ENCODE results near the gene SLC28A3.

SLC28A3 gene

GRCh38 chr9:84339962-84340361 is 596 bp downstream of the SLC28A3 start:
- FAIRE-seq: no peak

- FAIRE-seq: no peak
These were observed 1.1 kb downstream of the SLC28A3 start for GRCh38 chr9:84339503-84339902.

DNA sequence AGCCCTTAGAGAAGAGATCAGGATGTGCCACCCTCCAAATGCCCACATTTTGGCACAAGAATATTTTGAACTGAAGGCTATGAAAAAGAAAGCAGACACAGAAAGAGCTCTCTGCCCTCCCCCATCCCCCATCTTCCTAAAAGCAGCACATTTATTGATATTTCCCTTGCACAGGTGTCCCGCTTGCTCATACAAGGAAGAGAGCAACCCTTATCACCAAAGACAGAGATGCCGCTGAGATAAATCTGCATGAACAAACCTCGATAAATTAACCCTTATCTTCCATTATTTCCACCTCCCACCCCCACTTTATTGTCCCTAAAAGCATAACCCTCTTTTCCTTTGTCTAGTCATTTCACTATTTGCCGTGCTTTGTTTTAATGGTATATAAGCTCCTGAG is 1.8 kb downstream of the SLC28A3 start:
- FAIRE-seq: no peak

DNA sequence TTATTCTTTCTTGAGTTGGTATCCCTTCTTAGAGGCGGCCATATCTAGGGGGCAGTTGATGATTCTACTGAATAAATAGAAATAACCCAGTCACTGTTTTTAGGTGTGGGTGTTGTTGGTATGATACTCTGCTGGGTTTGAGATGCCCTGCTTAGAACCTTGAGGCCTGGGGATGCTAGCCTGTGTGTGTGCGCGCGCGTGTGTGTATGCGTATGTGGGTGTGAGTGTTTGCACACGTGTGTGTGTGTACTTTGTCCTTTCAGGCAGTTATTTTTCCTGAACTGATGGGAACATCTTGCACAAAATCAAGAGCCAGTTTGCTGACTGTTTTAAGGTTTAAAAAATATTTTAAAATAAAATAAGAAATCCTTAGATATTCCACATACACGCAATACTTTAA is 3.3 kb downstream of the SLC28A3 start:
- FAIRE-seq: no peak

GRCh38 chr9:84331119-84331809 is 9.3 kb downstream of the SLC28A3 start:
- no peak for FAIRE-seq

GRCh38 chr9:84330246-84330645 is 10.3 kb downstream of the SLC28A3 start:
- no peak for FAIRE-seq

- no peak for FAIRE-seq
These were observed 13.4 kb downstream of the SLC28A3 start for GRCh38 chr9:84327184-84327583.

DNA sequence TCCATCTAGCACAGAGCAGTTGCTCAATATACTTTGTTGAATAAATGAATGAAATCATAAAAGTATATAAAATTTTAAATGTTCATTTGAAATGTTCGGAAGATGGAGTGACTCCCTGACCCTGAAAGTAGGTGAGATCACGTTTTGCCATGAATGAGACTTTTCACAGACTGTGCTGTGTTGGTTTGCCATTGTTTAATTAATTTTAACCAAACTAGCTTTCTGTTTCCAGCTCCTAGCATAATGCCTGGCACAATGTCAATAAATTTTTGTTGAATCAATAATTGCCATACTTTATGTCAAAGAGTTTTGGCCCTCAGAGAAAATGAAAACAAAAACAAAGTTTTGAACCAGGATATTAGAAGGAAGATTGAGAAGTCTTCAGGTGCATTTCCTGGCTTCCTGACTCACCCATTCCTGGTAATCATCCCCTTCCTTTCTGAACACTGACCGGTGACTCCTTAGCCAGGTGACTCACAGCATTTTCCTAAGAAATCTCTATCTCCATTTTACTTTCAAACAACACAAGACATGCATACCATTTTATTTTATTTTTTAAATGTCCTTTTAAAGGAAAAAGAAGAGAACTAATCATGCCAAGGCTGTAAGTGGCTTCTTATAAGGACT is 15.1 kb downstream of the SLC28A3 start:
- FAIRE-seq: no peak

DNA sequence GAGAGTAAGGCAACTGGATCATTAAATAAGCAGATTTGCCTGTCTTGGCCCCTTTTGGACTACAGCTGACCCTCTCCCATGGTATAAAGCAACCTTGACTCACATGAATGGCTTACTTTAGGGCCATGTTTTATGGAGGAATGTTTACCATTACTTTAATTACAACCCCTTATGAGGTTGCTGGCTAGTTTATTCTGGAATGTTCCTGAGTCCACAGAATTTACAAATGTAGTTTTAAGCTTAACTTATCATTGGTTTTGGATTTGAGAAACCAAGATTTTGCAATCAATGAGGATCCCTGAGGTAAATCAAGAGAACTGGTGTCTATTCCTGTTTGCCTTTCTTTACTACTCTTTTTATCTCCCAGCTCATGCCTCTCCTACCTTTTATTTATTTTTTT is 15.7 kb downstream of the SLC28A3 start:
- FAIRE-seq: no peak

- no peak for FAIRE-seq
These were observed 16.7 kb downstream of the SLC28A3 start for GRCh38 chr9:84323858-84324257.

DNA sequence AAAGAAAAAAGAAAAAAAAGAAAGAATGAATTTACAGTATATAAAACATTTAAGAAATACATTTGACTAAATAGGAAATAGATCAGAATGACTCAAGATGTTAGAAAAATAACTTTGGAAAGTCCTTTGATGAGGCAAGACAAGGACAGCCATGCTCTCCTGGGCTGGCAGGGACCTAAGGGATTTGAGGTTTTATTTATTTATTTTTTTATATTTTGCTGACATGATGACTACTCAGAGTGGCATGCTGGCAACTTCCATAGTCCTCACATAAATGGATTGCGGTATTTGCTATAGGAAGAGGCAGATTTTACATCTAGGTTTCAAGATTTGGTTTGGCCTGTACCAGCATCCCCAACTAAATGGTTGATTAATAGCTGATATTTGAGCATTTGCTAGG is 17.7 kb downstream of the SLC28A3 start:
- no peak for FAIRE-seq

- FAIRE-seq: no peak
These were observed 20.3 kb downstream of the SLC28A3 start for GRCh38 chr9:84320231-84320630.

DNA sequence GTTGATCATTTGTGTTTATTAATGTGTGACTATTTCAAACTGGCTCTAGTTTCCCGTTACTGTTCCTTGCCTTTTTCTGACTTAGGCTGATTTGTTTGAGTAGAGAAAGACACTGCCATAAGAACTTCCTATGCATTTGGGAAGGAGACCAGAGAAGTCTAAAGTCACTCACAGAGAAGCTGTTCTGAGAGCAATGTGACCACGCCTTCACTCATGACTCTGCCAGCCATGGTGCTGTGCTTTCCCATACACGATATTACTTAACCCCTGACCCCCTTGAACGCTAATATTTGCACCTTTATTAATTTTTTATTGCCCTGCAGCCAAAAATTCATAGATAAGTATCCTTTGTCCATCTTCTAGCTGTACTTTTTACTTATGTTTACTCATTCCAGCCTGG is 20.9 kb downstream of the SLC28A3 start:
- no peak for FAIRE-seq

- no peak for FAIRE-seq
These were observed 21.6 kb downstream of the SLC28A3 start for GRCh38 chr9:84318981-84319380.

GRCh38 chr9:84317563-84317962 is 23.0 kb downstream of the SLC28A3 start:
- FAIRE-seq: no peak

DNA sequence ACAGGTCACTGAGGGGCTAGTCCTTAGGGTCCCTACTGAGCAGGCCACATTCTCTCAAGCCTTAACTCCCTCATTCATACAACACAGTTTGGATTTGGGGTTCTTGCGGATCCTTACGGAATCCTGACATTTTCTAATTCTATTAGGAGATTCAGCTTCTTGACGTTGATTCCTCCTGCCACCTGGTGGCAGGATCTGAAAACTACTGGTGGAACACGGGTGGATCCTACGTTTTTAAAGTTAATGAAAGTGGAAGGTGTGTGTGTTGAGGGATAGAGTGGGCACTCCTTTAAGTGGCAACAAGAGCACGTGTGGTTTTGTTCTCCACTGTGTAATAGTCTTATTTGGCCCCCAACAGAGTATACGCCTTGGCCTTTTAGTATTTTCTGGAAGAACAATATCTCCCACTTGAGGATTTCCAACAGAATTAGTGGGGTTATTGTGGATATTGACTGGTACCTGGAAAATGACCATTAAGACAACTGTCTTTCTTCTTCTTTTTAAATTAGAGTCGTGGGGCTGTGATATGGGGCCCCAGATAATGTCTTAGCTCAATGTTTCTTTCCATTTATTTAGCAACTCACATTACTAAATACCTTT is 25.2 kb downstream of the SLC28A3 start:
- no peak for FAIRE-seq

DNA sequence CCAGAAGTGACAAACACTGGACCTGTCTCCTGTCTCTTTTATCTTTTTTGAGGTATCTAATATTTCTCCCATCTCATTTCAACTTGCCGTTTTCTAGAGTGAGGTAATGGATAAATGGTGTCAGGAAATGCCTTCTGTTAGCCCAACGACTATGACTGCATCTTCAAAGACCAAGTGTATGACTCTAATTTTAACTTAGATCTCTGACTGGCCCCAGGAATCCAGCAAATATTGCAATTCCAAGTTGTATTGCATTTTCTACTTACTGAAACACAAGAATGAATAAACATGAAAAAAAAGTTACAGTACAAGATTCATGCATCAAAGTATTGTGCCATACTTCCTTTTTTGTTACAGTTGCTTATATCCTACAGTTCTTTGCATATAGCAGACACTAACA is 26.3 kb downstream of the SLC28A3 start:
- FAIRE-seq: no peak

DNA sequence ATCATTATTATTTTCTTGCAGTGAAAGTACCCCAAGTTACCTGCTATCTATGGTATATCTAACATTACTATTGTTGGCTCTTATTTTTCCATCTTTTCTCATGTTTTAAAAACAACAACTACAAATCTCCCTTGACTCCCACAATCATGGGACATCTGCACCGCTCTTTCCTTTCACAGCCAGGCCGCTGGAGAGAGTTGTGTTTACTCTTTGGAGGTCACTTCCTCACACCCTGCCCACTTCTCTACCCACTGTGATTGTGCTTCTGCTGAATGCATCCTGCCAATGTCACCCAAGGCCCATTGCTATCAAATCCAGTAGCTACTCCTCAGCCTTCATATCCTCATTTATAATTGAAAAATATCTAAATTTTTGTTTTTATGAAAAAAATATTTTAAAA is 29.7 kb downstream of the SLC28A3 start:
- FAIRE-seq: no peak

GRCh38 chr9:84305497-84306131 is 34.9 kb downstream of the SLC28A3 start:
- no peak for FAIRE-seq

GRCh38 chr9:84304166-84304565 is 36.4 kb downstream of the SLC28A3 start:
- no peak for FAIRE-seq

GRCh38 chr9:84303061-84303460 is 37.5 kb downstream of the SLC28A3 start:
- FAIRE-seq: no peak

DNA sequence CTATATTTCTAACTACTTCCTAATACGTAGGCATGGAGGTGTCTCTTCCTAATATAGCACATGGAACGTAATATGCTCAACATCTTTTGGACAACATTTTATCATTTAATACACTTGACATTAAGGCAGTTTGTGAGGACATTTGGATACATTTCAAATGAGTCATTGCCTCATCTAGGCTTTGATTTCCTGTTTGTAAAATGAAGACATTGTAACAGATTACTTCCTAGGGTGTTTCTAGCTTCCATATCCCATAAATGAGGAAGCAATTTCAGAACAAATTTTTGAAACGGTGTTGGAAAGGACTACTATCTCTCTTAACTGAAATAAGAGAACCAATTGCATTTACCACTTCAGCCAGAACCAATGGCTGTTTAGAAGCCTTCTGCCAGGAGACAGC is 38.7 kb downstream of the SLC28A3 start:
- no peak for FAIRE-seq

- no peak for FAIRE-seq
These were observed 40.3 kb downstream of the SLC28A3 start for GRCh38 chr9:84300271-84300670.

Measured in TTC549 (cell line).